Measurements from ENCODE around the gene POLRMT.

The POLRMT gene

GRCh38 chr19:662962-663681, 29.8 kb upstream of the POLRMT start, which contains the start of gene RNF126:
TSS of gene RNF126 (minus strand) at chr19:663214. CDS start at chr19:663121, 93 bp downstream.
- peak; percentile 97 to 98 for DNase-seq

GRCh38 chr19:662207-662961, 29.0 kb upstream of the POLRMT start:
- DNase-seq: peak; percentile 43 to 63

GRCh38 chr19:661427-662196, 28.3 kb upstream of the POLRMT start:
- peak; percentile 50 for DNase-seq

- no peak for DNase-seq
Observed at GRCh38 chr19:660793-661426, 27.6 kb upstream of the POLRMT start.

GRCh38 chr19:658916-659839, 25.8 kb upstream of the POLRMT start:
- DNase-seq: no peak

- DNase-seq: no peak
Observed at GRCh38 chr19:658059-658839, 24.9 kb upstream of the POLRMT start.

GRCh38 chr19:657611-658010, 24.3 kb upstream of the POLRMT start:
- no peak for DNase-seq

GRCh38 chr19:656751-657559, 23.6 kb upstream of the POLRMT start:
- DNase-seq: no peak

GRCh38 chr19:655691-656090, 22.4 kb upstream of the POLRMT start:
- no peak for DNase-seq

- DNase-seq: no peak
Observed at GRCh38 chr19:653425-653824, 20.1 kb upstream of the POLRMT start.

- DNase-seq: no peak
Observed at GRCh38 chr19:652467-653389, 19.4 kb upstream of the POLRMT start.

- DNase-seq: no peak
Observed at GRCh38 chr19:651991-652390, 18.7 kb upstream of the POLRMT start.

- DNase-seq: no peak
Observed at GRCh38 chr19:651114-651818, 17.9 kb upstream of the POLRMT start.

- DNase-seq: no peak
Observed at GRCh38 chr19:650121-650520, 16.8 kb upstream of the POLRMT start.

- DNase-seq: no peak
Observed at GRCh38 chr19:648904-649801, 15.8 kb upstream of the POLRMT start.

GRCh38 chr19:648305-648704, 15.0 kb upstream of the POLRMT start:
- no peak for DNase-seq

GRCh38 chr19:647566-648284, 14.4 kb upstream of the POLRMT start:
- no peak for DNase-seq
